Stimulated activated CD4-positive, alpha-beta T cell treated with anti-CD3 and anti-CD28 coated beads, Interleukin-2, amount 100 ng/mL, for 24 hours (primary cell): Measurements from ENCODE around the gene NSG1.
A peak's percentile ranks its signal among the peaks of the same experiment; 100 is the strongest.
"Not testable (repeated sequence)": the region's sequence is repeated elsewhere in the genome, so short reads cannot be mapped to it uniquely, and the experiment has no call there.

Source experiments
- DNase-seq, 2 donors: peaks; one replicate each; pipeline ENCODE4 v3.0.0-alpha.2; 2020

Gene NSG1

GRCh38 chr4:4386736-4387392 lies at the start of gene NSG1:
Gene NSG1, plus strand, starts transcription at chr4:4387102. Its CDS starts 528 bp downstream, at chr4:4387630.
- peak; percentile 32 to 50 for DNase-seq

- no peak for DNase-seq
These were observed 48.5 kb upstream of the NSG1 start for GRCh38 chr4:4338210-4339001.

GRCh38 chr4:4339504-4340085 lies 47.3 kb upstream of the NSG1 start:
- DNase-seq, result no peak

- DNase-seq, result no peak
These were observed 44.8 kb upstream of the NSG1 start for GRCh38 chr4:4341861-4342650.

- DNase-seq, result no peak
These were observed 43.9 kb upstream of the NSG1 start for GRCh38 chr4:4343038-4343437.

- DNase-seq, result no peak
These were observed 41.9 kb upstream of the NSG1 start for GRCh38 chr4:4344915-4345527.

- DNase-seq, result no peak
These were observed 39.3 kb upstream of the NSG1 start for GRCh38 chr4:4347585-4347984.

GRCh38 chr4:4348585-4348984 lies 38.3 kb upstream of the NSG1 start:
- DNase-seq, result not testable (repeated sequence)

GRCh38 chr4:4349867-4350266 lies 37.0 kb upstream of the NSG1 start:
- DNase-seq, result no peak

- no peak for DNase-seq
These were observed 36.0 kb upstream of the NSG1 start for GRCh38 chr4:4350909-4351308.

GRCh38 chr4:4355302-4355701 lies 31.6 kb upstream of the NSG1 start:
- no peak for DNase-seq

- no peak for DNase-seq
These were observed 30.5 kb upstream of the NSG1 start for GRCh38 chr4:4356106-4357041.

GRCh38 chr4:4358093-4358854 lies 28.6 kb upstream of the NSG1 start:
- no peak for DNase-seq

GRCh38 chr4:4361883-4362282 lies 25.0 kb upstream of the NSG1 start:
- no peak for DNase-seq

GRCh38 chr4:4362991-4363697 lies 23.8 kb upstream of the NSG1 start:
- no peak for DNase-seq

GRCh38 chr4:4364061-4364460 lies 22.8 kb upstream of the NSG1 start:
- no peak for DNase-seq

- no peak for DNase-seq
These were observed 22.3 kb upstream of the NSG1 start for GRCh38 chr4:4364486-4365208.

GRCh38 chr4:4368809-4369580 lies 17.9 kb upstream of the NSG1 start:
- DNase-seq, result no peak
